ENCODE data around the gene KDM4B. TPM values are rescaled to one million over a fixed set of nuclear protein-coding genes. Genes with fewer than 3 reads are reported as not detected.

Gene KDM4B
- total and polyA plus RNA-seq, 9 of the 15 experiments (the other 6 are each of a cell fraction or from before 2014, with no cell fraction given), result 0.21 to 29.9 (median 7.3) TPM

DNA sequence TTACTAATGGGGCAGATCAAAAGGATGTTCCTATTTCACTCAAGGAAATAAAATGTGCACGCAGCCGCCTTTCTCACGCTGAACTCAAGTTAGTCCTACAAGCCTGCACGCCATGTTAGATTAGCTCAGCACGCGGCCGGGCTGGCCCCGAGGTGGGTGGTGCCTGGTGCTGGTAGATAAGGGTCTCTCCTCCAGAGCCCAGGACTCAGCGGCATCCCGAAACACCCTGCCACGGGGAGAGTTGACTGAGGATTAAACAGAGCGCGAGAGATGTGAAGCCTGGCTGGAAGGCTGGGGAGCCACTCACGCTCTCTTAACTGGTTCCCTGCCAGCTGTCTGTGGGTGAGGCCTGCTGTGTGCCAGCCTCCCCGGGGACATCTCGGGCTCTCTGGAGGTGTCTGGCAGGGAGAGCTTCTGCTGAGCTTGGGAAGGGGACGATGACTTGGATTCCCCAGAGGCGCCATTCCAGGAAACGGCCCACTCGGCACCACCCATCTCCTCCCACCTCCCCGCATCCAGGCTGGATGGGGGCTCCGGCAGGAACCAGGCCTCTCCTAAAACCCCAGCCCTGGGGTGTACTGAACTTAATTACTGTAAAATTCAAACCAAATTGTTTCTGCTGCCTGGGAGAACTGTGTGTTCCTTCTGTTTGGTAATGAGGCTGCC, 122.2 kb downstream of the KDM4B start (continued):
- TF ChIP-seq, protein P1, sequence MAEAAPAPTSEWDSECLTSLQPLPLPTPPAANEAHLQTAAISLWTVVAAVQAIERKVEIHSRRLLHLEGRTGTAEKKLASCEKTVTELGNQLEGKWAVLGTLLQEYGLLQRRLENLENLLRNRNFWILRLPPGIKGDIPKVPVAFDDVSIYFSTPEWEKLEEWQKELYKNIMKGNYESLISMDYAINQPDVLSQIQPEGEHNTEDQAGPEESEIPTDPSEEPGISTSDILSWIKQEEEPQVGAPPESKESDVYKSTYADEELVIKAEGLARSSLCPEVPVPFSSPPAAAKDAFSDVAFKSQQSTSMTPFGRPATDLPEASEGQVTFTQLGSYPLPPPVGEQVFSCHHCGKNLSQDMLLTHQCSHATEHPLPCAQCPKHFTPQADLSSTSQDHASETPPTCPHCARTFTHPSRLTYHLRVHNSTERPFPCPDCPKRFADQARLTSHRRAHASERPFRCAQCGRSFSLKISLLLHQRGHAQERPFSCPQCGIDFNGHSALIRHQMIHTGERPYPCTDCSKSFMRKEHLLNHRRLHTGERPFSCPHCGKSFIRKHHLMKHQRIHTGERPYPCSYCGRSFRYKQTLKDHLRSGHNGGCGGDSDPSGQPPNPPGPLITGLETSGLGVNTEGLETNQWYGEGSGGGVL (CRISPR knock-in tag; IDR thresholded peaks at IDR 0.05), result no peak
- TF ChIP-seq, protein P2, sequence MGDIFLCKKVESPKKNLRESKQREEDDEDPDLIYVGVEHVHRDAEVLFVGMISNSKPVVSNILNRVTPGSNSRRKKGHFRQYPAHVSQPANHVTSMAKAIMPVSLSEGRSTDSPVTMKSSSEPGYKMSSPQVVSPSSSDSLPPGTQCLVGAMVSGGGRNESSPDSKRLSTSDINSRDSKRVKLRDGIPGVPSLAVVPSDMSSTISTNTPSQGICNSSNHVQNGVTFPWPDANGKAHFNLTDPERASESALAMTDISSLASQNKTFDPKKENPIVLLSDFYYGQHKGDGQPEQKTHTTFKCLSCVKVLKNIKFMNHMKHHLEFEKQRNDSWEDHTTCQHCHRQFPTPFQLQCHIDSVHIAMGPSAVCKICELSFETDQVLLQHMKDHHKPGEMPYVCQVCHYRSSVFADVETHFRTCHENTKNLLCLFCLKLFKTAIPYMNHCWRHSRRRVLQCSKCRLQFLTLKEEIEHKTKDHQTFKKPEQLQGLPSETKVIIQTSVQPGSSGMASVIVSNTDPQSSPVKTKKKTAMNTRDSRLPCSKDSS (IDR thresholded peaks at IDR 0.05; ENCODE audit: low read depth, partially characterized antibody), result no peak
- TF ChIP-seq ATF2 (CRISPR knock-in tag; IDR thresholded peaks at IDR 0.05) (no peak), ZBTB40 (IDR thresholded peaks at IDR 0.05) (no peak), ZBTB40 (CRISPR knock-in tag; IDR thresholded peaks at IDR 0.05) (no peak), ZNF224 (CRISPR knock-in tag; IDR thresholded peaks at IDR 0.05) (no peak)
- TF ChIP-seq, protein P3, sequence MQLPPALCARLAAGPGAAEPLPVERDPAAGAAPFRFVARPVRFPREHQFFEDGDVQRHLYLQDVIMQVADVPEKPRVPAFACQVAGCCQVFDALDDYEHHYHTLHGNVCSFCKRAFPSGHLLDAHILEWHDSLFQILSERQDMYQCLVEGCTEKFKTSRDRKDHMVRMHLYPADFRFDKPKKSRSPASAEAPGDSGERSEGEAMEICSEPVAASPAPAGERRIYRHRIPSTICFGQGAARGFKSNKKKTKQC (CRISPR knock-in tag; IDR thresholded peaks at IDR 0.05), result peak; percentile 30; the same call in 1 of the 2 replicates
